Epithelial cell of proximal tubule (primary cell): ENCODE results near the gene LCE3B. TPM values are rescaled to one million over a fixed set of nuclear protein-coding genes. Genes with fewer than 3 reads are reported as not detected.

Source experiments
- DNase-seq: peaks from one replicate; pipeline ENCODE4 v3.0.0-alpha.2; 2011; ENCODE audit warnings: low read depth
- H3K4me3 ChIP-seq: 2 replicates; pipeline ENCODE4 v1.5.1; 2011; ENCODE audit warnings: low read depth, mild to moderate bottlenecking, low read length
- CTCF ChIP-seq: conservative IDR thresholded peaks from 2 replicates; pipeline ENCODE4 v1.5.1; 2012; ENCODE audit warnings: low read depth, mild to moderate bottlenecking, low read length
- total RNA-seq: library from RNA; depleted of rRNA; stranded (reverse); fragments of >200 nt; gene quantifications from 2 replicates; pipeline ENCODE4 v1.2.3, GENCODE V29; 2015

Gene LCE3B
- total RNA-seq, 1 donor from 2014 or later = not detected

GRCh38 chr1:152656459-152656858 is 42.8 kb downstream of the LCE3B start:
- no peak overlapping the region for H3K4me3 ChIP-seq
- TF ChIP-seq CTCF = no peak
- DNase-seq = no peak

GRCh38 chr1:152657677-152658076 is 44.1 kb downstream of the LCE3B start:
- no peak for TF ChIP-seq CTCF
- no peak overlapping the region for H3K4me3 ChIP-seq
- no peak for DNase-seq

GRCh38 chr1:152658649-152659048 is 45.0 kb downstream of the LCE3B start:
- H3K4me3 ChIP-seq = no peak overlapping the region
- no peak for DNase-seq
- no peak for TF ChIP-seq CTCF

GRCh38 chr1:152663098-152663497 is 49.5 kb downstream of the LCE3B start, which contains the start of gene LCE2D:
Gene LCE2D, plus strand, starts transcription at chr1:152663380. Its CDS starts 726 bp downstream, at chr1:152664106.
- H3K4me3 ChIP-seq = no peak within 1 kb of the TSS
- DNase-seq = no peak
- TF ChIP-seq CTCF = no peak

Other genes with a start within 250 kb of the LCE3B start
- gene CRNN, start 199.5 kb upstream of the LCE3B start, total RNA-seq = not detected in 2 replicates
- not detected in 2 replicates for gene LCE5A, start 103.0 kb upstream of the LCE3B start, total RNA-seq
- gene CRCT1, start 99.3 kb upstream of the LCE3B start, total RNA-seq = 0.40 TPM in 1 of 2 replicates, not detected in the other
- not detected in 2 replicates for gene LCE3E, start 47.0 kb upstream of the LCE3B start, total RNA-seq
- not detected in 2 replicates for gene LCE3D, start 33.3 kb upstream of the LCE3B start, total RNA-seq
- not detected in 2 replicates for gene LCE3C, start 13.6 kb upstream of the LCE3B start, total RNA-seq
- not detected in 2 replicates for gene LCE3A, start 9.3 kb downstream of the LCE3B start, total RNA-seq
- not detected in 2 replicates for gene LCE2D, start 49.6 kb downstream of the LCE3B start, total RNA-seq
- gene LCE2C, start 61.5 kb downstream of the LCE3B start, total RNA-seq = not detected in 2 replicates
- gene LCE2B, start 72.3 kb downstream of the LCE3B start, total RNA-seq = not detected in 2 replicates
- not detected in 2 replicates for gene LCE2A, start 84.5 kb downstream of the LCE3B start, total RNA-seq
- gene LCE4A, start 94.3 kb downstream of the LCE3B start, total RNA-seq = not detected in 2 replicates
- gene KPRP, start 144.2 kb downstream of the LCE3B start, total RNA-seq = not detected in 2 replicates
- gene LCE1F, start 161.3 kb downstream of the LCE3B start, total RNA-seq = not detected in 2 replicates
- not detected in 2 replicates for gene LCE1E, start 172.4 kb downstream of the LCE3B start, total RNA-seq
- gene LCE1D, start 182.9 kb downstream of the LCE3B start, total RNA-seq = not detected in 2 replicates
- not detected in 2 replicates for gene LCE1C, start 192.8 kb downstream of the LCE3B start, total RNA-seq
- not detected in 2 replicates for gene LCE1B, start 198.2 kb downstream of the LCE3B start, total RNA-seq
- gene LCE1A, start 213.7 kb downstream of the LCE3B start, total RNA-seq = not detected in 2 replicates
- not detected in 2 replicates for gene LCE6A, start 229.0 kb downstream of the LCE3B start, total RNA-seq
- not detected in 2 replicates for gene LCE7A, start 246.2 kb downstream of the LCE3B start, total RNA-seq